Measurements from ENCODE around the gene CDON.
A peak's percentile ranks its signal among the peaks of the same experiment; 100 is the strongest.

Gene CDON

DNA sequence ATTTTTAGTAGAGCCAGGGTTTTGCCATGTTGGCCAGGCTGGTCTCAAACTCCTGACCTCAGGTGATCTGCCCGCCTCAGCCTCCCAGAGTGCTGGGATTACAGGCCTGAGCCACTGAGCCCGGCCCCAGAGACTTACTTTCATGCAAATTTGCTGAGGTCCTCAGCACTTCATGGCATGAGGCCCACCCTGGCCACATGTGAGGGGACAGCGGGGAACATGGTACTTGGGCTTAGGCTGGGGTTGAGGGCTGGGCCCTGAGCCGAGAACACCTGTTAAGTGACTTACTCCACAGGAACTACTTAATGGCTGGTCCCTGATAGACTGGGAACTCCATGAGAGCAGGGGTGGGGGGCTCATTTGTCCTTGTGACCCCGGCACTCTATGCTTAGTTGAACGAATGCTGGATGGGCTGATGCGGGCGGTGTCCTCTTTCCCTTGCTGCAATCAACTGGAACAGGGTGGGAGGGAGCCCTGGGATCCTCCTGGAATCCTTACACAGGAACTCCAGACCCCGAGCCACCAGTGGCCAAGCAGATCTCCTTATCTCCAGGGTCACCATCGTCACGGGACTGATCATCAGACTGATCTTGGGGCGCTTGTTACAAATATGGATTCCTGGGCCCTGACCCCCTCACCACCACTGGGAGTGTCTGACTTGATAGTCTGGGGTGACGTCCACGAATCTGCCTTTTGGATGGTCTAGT is 115.8 kb downstream of the CDON start:
- no peak overlapping the region for H3K9ac ChIP-seq (ENCODE audit: low read length)
- peaks cover 12% of the 10 kb centered on the region for H3K4me1 ChIP-seq (ENCODE audit: control insufficient read depth, insufficient read depth, low read length)
- no peaks in the 10 kb centered on the region for H3K36me3 ChIP-seq (ENCODE audit: control insufficient read depth, insufficient read depth, low read length)
- no peak overlapping the region for H3K4me3 ChIP-seq (ENCODE audit: low read length)
- H3K27ac ChIP-seq (ENCODE audit: low read depth, low read length), result no peak overlapping the region
- H3K27me3 ChIP-seq (ENCODE audit: control insufficient read depth, insufficient read depth, low read length), result no peaks in the 10 kb centered on the region

GRCh38 chr11:125945797-125946520 is 116.7 kb downstream of the CDON start, which contains the start of gene VSIG10L2:
TSS of gene VSIG10L2 (plus strand) at chr11:125946044. CDS start at chr11:125946056, 12 bp downstream.
- H3K4me1 ChIP-seq (ENCODE audit: control insufficient read depth, insufficient read depth, low read length), result peaks cover 5% of the 10 kb centered on the region
- no peak within 1 kb of the TSS for H3K27ac ChIP-seq (ENCODE audit: low read depth, low read length)
- H3K4me3 ChIP-seq (ENCODE audit: low read length), result no peak within 1 kb of the TSS
- H3K36me3 ChIP-seq (ENCODE audit: control insufficient read depth, insufficient read depth, low read length), result no peaks in the 10 kb centered on the region
- no peaks in the 10 kb centered on the region for H3K27me3 ChIP-seq (ENCODE audit: control insufficient read depth, insufficient read depth, low read length)
- no peak within 1 kb of the TSS for H3K9ac ChIP-seq (ENCODE audit: low read length)

DNA sequence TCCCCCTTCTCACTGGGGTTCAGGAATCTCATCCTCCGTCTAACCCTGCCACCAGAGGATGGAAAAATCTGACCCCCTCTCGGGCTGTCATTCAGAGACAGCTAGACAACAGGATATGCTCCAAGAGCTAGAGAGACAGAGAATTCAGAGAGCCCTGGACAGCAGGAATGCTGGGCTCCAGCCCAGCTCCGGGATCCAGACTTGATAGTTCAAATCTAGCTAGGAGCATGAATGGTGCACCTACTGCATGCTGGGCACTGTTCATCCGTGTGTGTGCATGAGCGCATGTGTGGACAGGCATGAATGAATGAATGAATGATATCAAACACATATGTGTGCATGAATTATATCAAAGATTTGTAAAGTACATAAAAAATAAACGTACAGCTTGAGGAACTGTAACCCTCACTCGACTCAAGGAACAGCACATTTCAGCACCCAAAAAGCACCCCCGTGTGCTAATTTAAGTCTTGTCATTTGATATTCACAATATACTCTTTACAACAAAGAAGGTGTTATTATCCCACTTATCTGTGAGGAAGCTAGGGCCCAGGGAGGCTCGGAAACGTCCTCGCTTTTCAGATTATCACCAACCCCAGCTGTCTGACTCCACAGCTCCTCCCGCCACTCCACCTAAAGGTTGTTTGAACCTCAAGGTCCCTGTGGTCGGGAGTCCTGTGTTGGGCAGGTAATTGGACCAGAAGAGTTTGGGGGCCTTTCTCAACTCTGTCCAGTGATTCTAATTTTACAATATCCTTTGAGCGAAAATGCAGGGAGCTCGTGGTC is 117.5 kb downstream of the CDON start:
- no peaks in the 10 kb centered on the region for H3K36me3 ChIP-seq (ENCODE audit: control insufficient read depth, insufficient read depth, low read length)
- H3K4me3 ChIP-seq (ENCODE audit: low read length), result no peak overlapping the region
- H3K27me3 ChIP-seq (ENCODE audit: control insufficient read depth, insufficient read depth, low read length), result no peaks in the 10 kb centered on the region
- H3K27ac ChIP-seq (ENCODE audit: low read depth, low read length), result no peak overlapping the region
- no peaks in the 10 kb centered on the region for H3K4me1 ChIP-seq (ENCODE audit: control insufficient read depth, insufficient read depth, low read length)
- H3K9ac ChIP-seq (ENCODE audit: low read length), result no peak overlapping the region

DNA sequence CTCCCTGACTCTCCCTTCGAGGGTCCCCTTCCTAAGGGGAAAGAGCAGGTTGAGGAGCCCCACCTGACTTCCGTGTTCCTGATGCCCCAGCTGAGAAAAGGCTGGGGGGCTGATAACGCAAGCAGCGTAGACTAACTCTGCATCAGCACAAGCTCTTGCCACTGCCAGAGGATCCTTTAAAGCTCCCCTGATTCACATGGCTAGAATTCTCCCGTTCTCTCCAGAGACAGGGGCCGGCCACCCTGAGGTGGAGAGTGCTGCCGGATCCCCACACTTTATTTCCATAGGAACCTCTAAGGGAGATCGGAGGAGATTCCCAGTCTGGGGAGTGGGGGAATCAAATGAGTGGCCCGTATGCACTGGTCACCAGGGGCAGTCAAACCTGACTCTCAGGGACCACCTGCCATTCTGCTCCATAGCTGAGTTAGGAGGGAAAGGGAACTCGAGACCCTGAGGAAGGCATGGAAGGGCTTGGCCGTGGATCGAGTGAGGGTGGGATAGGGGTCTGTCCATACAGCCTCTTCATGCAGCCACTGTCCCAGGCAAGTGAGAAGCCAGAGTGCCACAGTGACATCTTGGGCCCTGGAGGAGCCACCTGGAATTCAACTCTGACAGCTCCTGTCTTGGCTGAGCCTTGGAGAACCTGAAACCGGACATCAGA is 118.2 kb downstream of the CDON start:
- H3K4me3 ChIP-seq (ENCODE audit: low read length), result no peak overlapping the region

GRCh38 chr11:125943661-125944349 is 118.9 kb downstream of the CDON start:
- Histone ChIP-seq H3K36me3 (ENCODE audit: control insufficient read depth, insufficient read depth, low read length) (no peaks in the 10 kb centered on the region), H3K4me1 (ENCODE audit: control insufficient read depth, insufficient read depth, low read length) (peaks cover 7% of the 10 kb centered on the region), H3K4me3 (ENCODE audit: low read length) (no peak overlapping the region), H3K27ac (ENCODE audit: low read depth, low read length) (no peak overlapping the region), H3K9ac (ENCODE audit: low read length) (no peak overlapping the region), H3K27me3 (ENCODE audit: control insufficient read depth, insufficient read depth, low read length) (no peaks in the 10 kb centered on the region)

More for the DNA sequence above, 118.2 kb downstream of the CDON start:
- H3K27ac ChIP-seq (ENCODE audit: low read depth, low read length), result no peak overlapping the region
- H3K4me1 ChIP-seq (ENCODE audit: control insufficient read depth, insufficient read depth, low read length), result no peaks in the 10 kb centered on the region
- no peaks in the 10 kb centered on the region for H3K36me3 ChIP-seq (ENCODE audit: control insufficient read depth, insufficient read depth, low read length)
- no peaks in the 10 kb centered on the region for H3K27me3 ChIP-seq (ENCODE audit: control insufficient read depth, insufficient read depth, low read length)
- H3K9ac ChIP-seq (ENCODE audit: low read length), result no peak overlapping the region

- peaks cover 13% of the 10 kb centered on the region for H3K4me1 ChIP-seq (ENCODE audit: control insufficient read depth, insufficient read depth, low read length)
- H3K27ac ChIP-seq (ENCODE audit: low read depth, low read length), result no peak overlapping the region
- no peak overlapping the region for H3K9ac ChIP-seq (ENCODE audit: low read length)
- no peaks in the 10 kb centered on the region for H3K36me3 ChIP-seq (ENCODE audit: control insufficient read depth, insufficient read depth, low read length)
- no peaks in the 10 kb centered on the region for H3K27me3 ChIP-seq (ENCODE audit: control insufficient read depth, insufficient read depth, low read length)
- no peak overlapping the region for H3K4me3 ChIP-seq (ENCODE audit: low read length)
Observed at GRCh38 chr11:125942771-125943428, 119.8 kb downstream of the CDON start.

GRCh38 chr11:125941619-125942611 is 120.8 kb downstream of the CDON start:
- Histone ChIP-seq H3K9ac (ENCODE audit: low read length) (no peak overlapping the region), H3K4me3 (ENCODE audit: low read length) (no peak overlapping the region), H3K27ac (ENCODE audit: low read depth, low read length) (no peak overlapping the region), H3K27me3 (ENCODE audit: control insufficient read depth, insufficient read depth, low read length) (no peaks in the 10 kb centered on the region), H3K4me1 (ENCODE audit: control insufficient read depth, insufficient read depth, low read length) (peaks cover 13% of the 10 kb centered on the region), H3K36me3 (ENCODE audit: control insufficient read depth, insufficient read depth, low read length) (no peaks in the 10 kb centered on the region)

- Histone ChIP-seq H3K27me3 (ENCODE audit: control insufficient read depth, insufficient read depth, low read length) (no peaks in the 10 kb centered on the region), H3K9ac (ENCODE audit: low read length) (no peak overlapping the region), H3K27ac (ENCODE audit: low read depth, low read length) (no peak overlapping the region), H3K36me3 (ENCODE audit: control insufficient read depth, insufficient read depth, low read length) (no peaks in the 10 kb centered on the region), H3K4me1 (ENCODE audit: control insufficient read depth, insufficient read depth, low read length) (peaks cover 13% of the 10 kb centered on the region), H3K4me3 (ENCODE audit: low read length) (no peak overlapping the region)
Observed at GRCh38 chr11:125941267-125941618, 121.4 kb downstream of the CDON start.

- H3K4me3 ChIP-seq (ENCODE audit: low read length), result no peak overlapping the region
- H3K36me3 ChIP-seq (ENCODE audit: control insufficient read depth, insufficient read depth, low read length), result no peaks in the 10 kb centered on the region
- H3K27ac ChIP-seq (ENCODE audit: low read depth, low read length), result no peak overlapping the region
- peaks cover 13% of the 10 kb centered on the region for H3K4me1 ChIP-seq (ENCODE audit: control insufficient read depth, insufficient read depth, low read length)
- H3K27me3 ChIP-seq (ENCODE audit: control insufficient read depth, insufficient read depth, low read length), result no peaks in the 10 kb centered on the region
- no peak overlapping the region for H3K9ac ChIP-seq (ENCODE audit: low read length)
Observed at GRCh38 chr11:125940145-125940544, 122.5 kb downstream of the CDON start.

DNA sequence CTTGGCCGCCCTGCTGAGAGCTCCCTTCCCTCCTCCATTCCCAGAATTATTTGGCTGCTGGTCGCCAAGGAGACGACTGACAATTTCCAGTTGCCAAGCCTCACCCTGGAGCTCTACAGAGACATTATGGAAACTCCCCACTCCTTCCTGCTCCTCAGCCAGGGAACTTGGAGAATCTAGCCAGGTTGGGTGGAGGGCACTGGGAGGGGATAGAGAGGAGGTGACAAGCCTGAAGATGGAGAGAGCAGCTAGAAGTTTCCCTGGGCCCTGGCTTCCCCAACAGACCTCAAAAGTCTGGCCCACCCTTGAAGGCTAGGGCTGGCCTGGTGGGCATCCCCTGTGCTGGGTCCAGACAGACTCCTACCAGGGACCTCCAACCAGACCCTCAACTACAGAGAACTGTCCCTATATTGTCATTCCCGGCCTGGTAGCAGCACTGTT is 123.6 kb downstream of the CDON start:
- no peak overlapping the region for H3K9ac ChIP-seq (ENCODE audit: low read length)
- H3K27ac ChIP-seq (ENCODE audit: low read depth, low read length), result peak overlapping the region; percentile 1
- no peak overlapping the region for H3K4me3 ChIP-seq (ENCODE audit: low read length)
- H3K27me3 ChIP-seq (ENCODE audit: control insufficient read depth, insufficient read depth, low read length), result no peaks in the 10 kb centered on the region
- H3K36me3 ChIP-seq (ENCODE audit: control insufficient read depth, insufficient read depth, low read length), result no peaks in the 10 kb centered on the region
- H3K4me1 ChIP-seq (ENCODE audit: control insufficient read depth, insufficient read depth, low read length), result peaks cover 13% of the 10 kb centered on the region

All from rectal smooth muscle tissue (tissue), 1 donor.